Keratinocyte (primary cell): ENCODE measurements around the gene CLIP2. TPM values are rescaled to one million over a fixed set of nuclear protein-coding genes. Genes with fewer than 3 reads are reported as not detected.
"Not testable (repeated sequence)": the region's sequence is repeated elsewhere in the genome, so short reads cannot be mapped to it uniquely, and the experiment has no call there.

Experiments used
- DNase-seq: peaks from one replicate; pipeline ENCODE4 v3.0.0-alpha.2; 2011; ENCODE audit warnings: low read depth, missing footprints, low spot score
- FAIRE-seq: peaks from 2 replicates; lab custom pipeline; 2011; peaks lifted over from hg19 to GRCh38; lab: Jason Lieb, UNC
- H2AFZ ChIP-seq: 2 replicates; pipeline ENCODE4 v1.6.0; 2012; ENCODE audit warnings: low read length, control low read depth, inconsistent platforms; ENCODE audit not compliant: control insufficient read depth
- H3K27ac ChIP-seq: 2 replicates; pipeline ENCODE4 v1.5.1; 2011; ENCODE audit warnings: low read length; ENCODE audit not compliant: control insufficient read depth, insufficient read depth
- H3K27me3 ChIP-seq: 3 replicates; pipeline ENCODE4 v1.6.0; 2011; ENCODE audit warnings: low read length; ENCODE audit not compliant: control insufficient read depth, insufficient read depth; ENCODE audit errors: extremely low read depth
- H3K36me3 ChIP-seq, 2 experiments: 2 replicates in 1 of 2; 3 replicates in 1 of 2; pipeline ENCODE4 v1.5.1; 2011; ENCODE audit warnings: low read length in 2 of 2, mild to moderate bottlenecking in 1 of 2; ENCODE audit not compliant: control insufficient read depth in 2 of 2, insufficient read depth in 2 of 2; ENCODE audit errors: extremely low read depth in 1 of 2
- H3K4me1 ChIP-seq: 3 replicates; pipeline ENCODE4 v1.5.1; 2011; ENCODE audit warnings: low read length; ENCODE audit not compliant: control insufficient read depth, insufficient read depth; ENCODE audit errors: extremely low read depth
- H3K4me2 ChIP-seq: 3 replicates; pipeline ENCODE4 v1.6.0; 2011; ENCODE audit warnings: low read depth, low read length; ENCODE audit not compliant: control insufficient read depth, insufficient read depth; ENCODE audit errors: extremely low read depth
- H3K4me3 ChIP-seq, 3 experiments: fragments of 200-600 bp in 1 of 3; sonication (generic) in 1 of 3; 2 replicates in 2 of 3; 3 replicates in 1 of 3; pipeline ENCODE4 v1.5.1; 2011 to 2016; ENCODE audit warnings: low read length in 3 of 3, mild to moderate bottlenecking in 3 of 3, control low read depth in 2 of 3, inconsistent platforms in 1 of 3, low read depth in 1 of 3, mixed read lengths in 1 of 3, mixed run types in 1 of 3, moderate library complexity in 1 of 3; ENCODE audit not compliant: control insufficient read depth in 2 of 3, insufficient read depth in 2 of 3; ENCODE audit errors: extremely low read depth in 1 of 3
- H3K79me2 ChIP-seq: 2 replicates; pipeline ENCODE4 v1.6.0; 2012; ENCODE audit warnings: low read length; ENCODE audit not compliant: control insufficient read depth, insufficient read depth
- H3K9ac ChIP-seq: 3 replicates; pipeline ENCODE4 v1.6.0; 2011; ENCODE audit warnings: low read length; ENCODE audit not compliant: control insufficient read depth, insufficient read depth; ENCODE audit errors: extremely low read depth
- H3K9me1 ChIP-seq: 3 replicates; pipeline ENCODE4 v1.6.0; 2011; ENCODE audit warnings: low read length; ENCODE audit not compliant: control insufficient read depth, insufficient read depth; ENCODE audit errors: extremely low read depth
- H3K9me3 ChIP-seq: 2 replicates; pipeline ENCODE4 v1.5.1; 2012; ENCODE audit warnings: low read depth, low read length; ENCODE audit not compliant: control insufficient read depth
- H4K20me1 ChIP-seq: 3 replicates; pipeline ENCODE4 v1.6.0; 2011; ENCODE audit warnings: low read length; ENCODE audit not compliant: control insufficient read depth, insufficient read depth; ENCODE audit errors: extremely low read depth
- CTCF ChIP-seq, 3 experiments: IDR thresholded peaks in 1 of 3; conservative IDR thresholded peaks in 1 of 3; optimal IDR thresholded peaks in 1 of 3; 2 replicates in 2 of 3; 3 replicates in 1 of 3; pipeline versions ENCODE3 to v1.5.1; 2011; ENCODE audit warnings: low read length in 3 of 3, mild to moderate bottlenecking in 3 of 3, moderate library complexity in 2 of 3, control low read depth in 1 of 3, inconsistent platforms in 1 of 3; ENCODE audit not compliant: insufficient read depth in 2 of 3; ENCODE audit errors: extremely low read depth in 1 of 3
- EZH2 ChIP-seq: IDR thresholded peaks from one replicate; pipeline ENCODE4 v1.6.1; 2012; ENCODE audit warnings: inconsistent platforms, mild to moderate bottlenecking, low read length, moderate library complexity
- dilution Hi-C: fragments of 300-500 bp; cut with MboI; formaldehyde crosslinking; loops from one replicate; pipeline ENCODE4 v1.7.0; 2020; ENCODE audit warnings: low sequenced_read_pairs; ENCODE audit not compliant: extremely low pct_ligation_motif_present
- polyA plus RNA-seq, 5 experiments: library from polyadenylated mRNA; depleted of rRNA in 3 of 5; stranded (reverse) in 3 of 5; stranded (forward) in 1 of 5; unstranded in 1 of 5; fragments of >200 nt; gene quantifications; 1 replicate in 1 of 5; 2 replicates in 3 of 5; 3 replicates in 1 of 5; pipeline versions ENCODE4 v1.2.1 to v1.2.3, GENCODE V29; 2011 to 2012; ENCODE audit warnings: missing spikeins in 2 of 5, low read depth in 1 of 5, low replicate concordance in 1 of 5

CLIP2 gene
- polyA plus RNA-seq, 1 donor (not counting 4 experiments of a cell fraction or from before 2014, with no cell fraction given), result 2.6 TPM

- dilution Hi-C loops, result no loop called here
- no peaks in the 10 kb centered on the region for H3K9me3 ChIP-seq
- FAIRE-seq (no peak), DNase-seq (no peak)
- TF ChIP-seq EZH2, result no peak
- no peak overlapping the region for H3K9ac ChIP-seq
- H3K4me3 ChIP-seq, result no peak overlapping the region
- H4K20me1 ChIP-seq, result no peaks in the 10 kb centered on the region
- H3K9me1 ChIP-seq, result no peaks in the 10 kb centered on the region
- H3K4me1 ChIP-seq, result no peaks in the 10 kb centered on the region
- no peaks in the 10 kb centered on the region for H3K79me2 ChIP-seq
- H3K27me3 ChIP-seq, result no peaks in the 10 kb centered on the region
- H3K27ac ChIP-seq, result no peak overlapping the region
- peaks cover 0 to 9% of the 10 kb centered on the region in 2 experiments for H3K36me3 ChIP-seq
- H2AFZ ChIP-seq, result no peak overlapping the region
- no peak overlapping the region for H3K4me2 ChIP-seq
Observed at GRCh38 chr7:74320645-74321221, 31.5 kb downstream of the CLIP2 start.

- H3K4me1 ChIP-seq, dilution Hi-C loops, H3K4me2 ChIP-seq, H2AFZ ChIP-seq, H3K9me3 ChIP-seq, H3K27me3 ChIP-seq, H3K27ac ChIP-seq, H3K79me2 ChIP-seq, DNase-seq, H4K20me1 ChIP-seq, H3K9me1 ChIP-seq, H3K4me3 ChIP-seq, FAIRE-seq, H3K9ac ChIP-seq: not testable (repeated sequence)
- peaks cover 0 to 11% of the 10 kb centered on the region in 2 experiments for H3K36me3 ChIP-seq
Observed at GRCh38 chr7:74322892-74323291, 33.7 kb downstream of the CLIP2 start.

GRCh38 chr7:74324531-74325209 is 35.5 kb downstream of the CLIP2 start:
- H2AFZ ChIP-seq, result no peak overlapping the region
- H3K4me2 ChIP-seq, result no peak overlapping the region
- no peaks in the 10 kb centered on the region for H4K20me1 ChIP-seq
- no peaks in the 10 kb centered on the region for H3K27me3 ChIP-seq
- no peaks in the 10 kb centered on the region for H3K9me1 ChIP-seq
- FAIRE-seq, result no peak
- no peak overlapping the region for H3K27ac ChIP-seq
- no peaks in the 10 kb centered on the region for H3K9me3 ChIP-seq
- H3K4me1 ChIP-seq, result no peaks in the 10 kb centered on the region
- peaks cover 0 to 11% of the 10 kb centered on the region in 2 experiments for H3K36me3 ChIP-seq
- H3K4me3 ChIP-seq, result no peak overlapping the region
- no peaks in the 10 kb centered on the region for H3K79me2 ChIP-seq
- DNase-seq, result no peak
- dilution Hi-C loops, result no loop called here
- H3K9ac ChIP-seq, result no peak overlapping the region
- TF ChIP-seq EZH2 (no peak), CTCF (optimal IDR thresholded peaks at IDR 0.05 in 1 of 3, IDR thresholded peaks at IDR 0.05 in 1 of 3, conservative IDR thresholded peaks at IDR 0.05 in 1 of 3; ENCODE audit: extremely low read depth in 1 of 3, insufficient read depth in 2 of 3, low read length in 3 of 3) (no peak)
